Activated naive CD8-positive, alpha-beta T cell treated with anti-CD3 and anti-CD28 coated beads for 36 hours (primary cell): ENCODE data around the gene TRMT1L. TPM values are rescaled to one million over a fixed set of nuclear protein-coding genes. Genes with fewer than 3 reads are reported as not detected.

Experiments
- DNase-seq: peaks from one replicate; pipeline ENCODE4 v3.0.0; 2021
- H3K27ac Mint-ChIP-seq: one replicate; pipeline ENCODE4 v1.8.0; 2022; ENCODE audit warnings: mild to moderate bottlenecking, moderate library complexity, mixed read lengths
- H3K27me3 Mint-ChIP-seq: one replicate; pipeline ENCODE4 v1.8.0; 2022; ENCODE audit warnings: mild to moderate bottlenecking, mixed read lengths
- H3K36me3 Mint-ChIP-seq: one replicate; pipeline ENCODE4 v1.8.0; 2021; ENCODE audit warnings: mild to moderate bottlenecking, mixed read lengths
- H3K4me1 Mint-ChIP-seq: one replicate; pipeline ENCODE4 v1.8.0; 2021; ENCODE audit warnings: mixed read lengths
- H3K4me3 Mint-ChIP-seq: one replicate; pipeline ENCODE4 v1.8.0; 2022; ENCODE audit warnings: mild to moderate bottlenecking, moderate library complexity, mixed read lengths
- H3K9me3 Mint-ChIP-seq: one replicate; pipeline ENCODE4 v1.8.0; 2022; ENCODE audit warnings: mixed read lengths
- total RNA-seq, 2 experiments: library from RNA; stranded (reverse); gene quantifications; one replicate each; pipeline ENCODE4 v1.2.3, GENCODE V29; 2021

Gene TRMT1L
- total RNA-seq, 2 experiments from 2014 or later = 23.1 to 27.7 TPM

GRCh38 chr1:185152187-185152767 lies 4.5 kb downstream of the TRMT1L start:
- H3K4me3 Mint-ChIP-seq = no peak overlapping the region
- H3K27me3 Mint-ChIP-seq = no peaks in the 10 kb centered on the region
- H3K36me3 Mint-ChIP-seq = peaks cover 19% of the 10 kb centered on the region
- H3K27ac Mint-ChIP-seq = no peak overlapping the region
- H3K4me1 Mint-ChIP-seq = peaks cover 31% of the 10 kb centered on the region
- no peaks in the 10 kb centered on the region for H3K9me3 Mint-ChIP-seq
- DNase-seq = no peak

- Mint-ChIP-seq H3K27ac (no peak overlapping the region), H3K4me1 (peaks cover 31% of the 10 kb centered on the region), H3K27me3 (no peaks in the 10 kb centered on the region), H3K4me3 (no peak overlapping the region), H3K36me3 (peaks cover 19% of the 10 kb centered on the region), H3K9me3 (no peaks in the 10 kb centered on the region)
- DNase-seq = no peak
Observed at GRCh38 chr1:185151215-185151614, 5.5 kb downstream of the TRMT1L start.

- H3K27me3 Mint-ChIP-seq = no peaks in the 10 kb centered on the region
- DNase-seq = no peak
- no peak overlapping the region for H3K4me3 Mint-ChIP-seq
- H3K27ac Mint-ChIP-seq = no peak overlapping the region
- H3K36me3 Mint-ChIP-seq = peaks cover 26% of the 10 kb centered on the region
- H3K4me1 Mint-ChIP-seq = peaks cover 1% of the 10 kb centered on the region
- H3K9me3 Mint-ChIP-seq = no peaks in the 10 kb centered on the region
Observed at GRCh38 chr1:185144233-185144632, 12.5 kb downstream of the TRMT1L start.

- no peak for DNase-seq
- Mint-ChIP-seq H3K4me1 (peaks cover 8% of the 10 kb centered on the region), H3K9me3 (no peaks in the 10 kb centered on the region), H3K36me3 (peaks cover 17% of the 10 kb centered on the region), H3K4me3 (no peak overlapping the region), H3K27ac (no peak overlapping the region), H3K27me3 (no peaks in the 10 kb centered on the region)
Observed at GRCh38 chr1:185139246-185139645, 17.5 kb downstream of the TRMT1L start.

- H3K4me1 Mint-ChIP-seq = peaks cover 6% of the 10 kb centered on the region
- no peak overlapping the region for H3K27ac Mint-ChIP-seq
- H3K27me3 Mint-ChIP-seq = no peaks in the 10 kb centered on the region
- DNase-seq = no peak
- H3K36me3 Mint-ChIP-seq = peaks cover 22% of the 10 kb centered on the region
- no peak overlapping the region for H3K4me3 Mint-ChIP-seq
- H3K9me3 Mint-ChIP-seq = peaks cover 3% of the 10 kb centered on the region
Observed at GRCh38 chr1:185137896-185138545, 18.7 kb downstream of the TRMT1L start.

- H3K27me3 Mint-ChIP-seq = no peaks in the 10 kb centered on the region
- H3K27ac Mint-ChIP-seq = no peak overlapping the region
- H3K4me3 Mint-ChIP-seq = no peak overlapping the region
- no peak for DNase-seq
- H3K36me3 Mint-ChIP-seq = peaks cover 28% of the 10 kb centered on the region
- H3K9me3 Mint-ChIP-seq = peaks cover 8% of the 10 kb centered on the region
- H3K4me1 Mint-ChIP-seq = peaks cover 1% of the 10 kb centered on the region
Observed at GRCh38 chr1:185132534-185132933, 24.2 kb downstream of the TRMT1L start.

GRCh38 chr1:185129708-185130107 lies 27.0 kb downstream of the TRMT1L start:
- H3K27me3 Mint-ChIP-seq = no peaks in the 10 kb centered on the region
- no peak for DNase-seq
- peaks cover 25% of the 10 kb centered on the region for H3K36me3 Mint-ChIP-seq
- no peak overlapping the region for H3K4me3 Mint-ChIP-seq
- H3K9me3 Mint-ChIP-seq = peaks cover 8% of the 10 kb centered on the region
- no peak overlapping the region for H3K27ac Mint-ChIP-seq
- no peaks in the 10 kb centered on the region for H3K4me1 Mint-ChIP-seq

GRCh38 chr1:185112356-185112755 lies 44.4 kb downstream of the TRMT1L start:
- Mint-ChIP-seq H3K36me3 (peaks cover 13% of the 10 kb centered on the region), H3K4me3 (no peak overlapping the region), H3K9me3 (peaks cover 20% of the 10 kb centered on the region), H3K27me3 (no peaks in the 10 kb centered on the region), H3K4me1 (peaks cover 2% of the 10 kb centered on the region), H3K27ac (no peak overlapping the region)
- no peak for DNase-seq

- Mint-ChIP-seq H3K4me1 (peaks cover 2% of the 10 kb centered on the region), H3K27ac (no peak overlapping the region), H3K27me3 (no peaks in the 10 kb centered on the region), H3K9me3 (peaks cover 20% of the 10 kb centered on the region), H3K36me3 (peaks cover 10% of the 10 kb centered on the region), H3K4me3 (no peak overlapping the region)
- DNase-seq = no peak
Observed at GRCh38 chr1:185111873-185112272, 44.9 kb downstream of the TRMT1L start.

GRCh38 chr1:185110145-185110544 lies 46.6 kb downstream of the TRMT1L start:
- peaks cover 5% of the 10 kb centered on the region for H3K36me3 Mint-ChIP-seq
- peaks cover 2% of the 10 kb centered on the region for H3K4me1 Mint-ChIP-seq
- no peak overlapping the region for H3K4me3 Mint-ChIP-seq
- no peaks in the 10 kb centered on the region for H3K27me3 Mint-ChIP-seq
- H3K27ac Mint-ChIP-seq = no peak overlapping the region
- DNase-seq = no peak
- peaks cover 26% of the 10 kb centered on the region for H3K9me3 Mint-ChIP-seq

- Mint-ChIP-seq H3K4me3 (no peak overlapping the region), H3K27ac (no peak overlapping the region), H3K9me3 (peaks cover 27% of the 10 kb centered on the region), H3K36me3 (peaks cover 14% of the 10 kb centered on the region), H3K27me3 (no peaks in the 10 kb centered on the region), H3K4me1 (peaks cover 2% of the 10 kb centered on the region)
- no peak for DNase-seq
Observed at GRCh38 chr1:185108321-185108720, 48.4 kb downstream of the TRMT1L start.

- Mint-ChIP-seq H3K27ac (no peak overlapping the region), H3K27me3 (no peaks in the 10 kb centered on the region), H3K36me3 (peaks cover 34% of the 10 kb centered on the region), H3K4me3 (no peak overlapping the region), H3K4me1 (no peaks in the 10 kb centered on the region), H3K9me3 (peaks cover 25% of the 10 kb centered on the region)
- no peak for DNase-seq
Observed at GRCh38 chr1:185105121-185105520, 51.6 kb downstream of the TRMT1L start.

- Mint-ChIP-seq H3K36me3 (peaks cover 39% of the 10 kb centered on the region), H3K4me1 (no peaks in the 10 kb centered on the region)
Observed at GRCh38 chr1:185104083-185104482, 52.7 kb downstream of the TRMT1L start.

GRCh38 chr1:185096531-185096930 lies 60.2 kb downstream of the TRMT1L start:
- Mint-ChIP-seq H3K9me3 (no peaks in the 10 kb centered on the region), H3K36me3 (peaks cover 43% of the 10 kb centered on the region), H3K4me3 (no peak overlapping the region), H3K27ac (no peak overlapping the region), H3K4me1 (peaks cover 8% of the 10 kb centered on the region), H3K27me3 (no peaks in the 10 kb centered on the region)
- DNase-seq = no peak

More at GRCh38 chr1:185104083-185104482, 52.7 kb downstream of the TRMT1L start:
- H3K27me3 Mint-ChIP-seq = no peaks in the 10 kb centered on the region
- H3K4me3 Mint-ChIP-seq = no peak overlapping the region
- DNase-seq = no peak
- no peak overlapping the region for H3K27ac Mint-ChIP-seq
- peaks cover 16% of the 10 kb centered on the region for H3K9me3 Mint-ChIP-seq

GRCh38 chr1:185094761-185095160 lies 62.0 kb downstream of the TRMT1L start:
- Mint-ChIP-seq H3K9me3 (no peaks in the 10 kb centered on the region), H3K27me3 (no peaks in the 10 kb centered on the region), H3K27ac (no peak overlapping the region), H3K36me3 (peaks cover 32% of the 10 kb centered on the region), H3K4me1 (peaks cover 8% of the 10 kb centered on the region), H3K4me3 (no peak overlapping the region)
- DNase-seq = no peak

GRCh38 chr1:185091480-185091879 lies 65.3 kb downstream of the TRMT1L start:
- DNase-seq = no peak
- H3K27ac Mint-ChIP-seq = no peak overlapping the region
- H3K4me1 Mint-ChIP-seq = peaks cover 1% of the 10 kb centered on the region
- H3K9me3 Mint-ChIP-seq = no peaks in the 10 kb centered on the region
- no peaks in the 10 kb centered on the region for H3K27me3 Mint-ChIP-seq
- H3K4me3 Mint-ChIP-seq = no peak overlapping the region
- peaks cover 36% of the 10 kb centered on the region for H3K36me3 Mint-ChIP-seq
